ENCODE results near the gene ACE.

The ACE gene

GRCh38 chr17:63439687-63440086 is 37.2 kb upstream of the ACE start:
- DNase-seq (ENCODE audit: low read depth): peak; percentile 55
- TF ChIP-seq CTCF (IDR thresholded peaks at IDR 0.05; ENCODE audit: control insufficient read depth, insufficient read depth, low read depth, low read length, missing control alignments): no peak
- no peak overlapping the region for H3K4me3 ChIP-seq (ENCODE audit: control insufficient read depth, low read depth, low read length)

- no peak for TF ChIP-seq CTCF (IDR thresholded peaks at IDR 0.05; ENCODE audit: control insufficient read depth, insufficient read depth, low read depth, low read length, missing control alignments)
- no peak overlapping the region for H3K4me3 ChIP-seq (ENCODE audit: control insufficient read depth, low read depth, low read length)
- DNase-seq (ENCODE audit: low read depth): no peak
These were observed 36.6 kb upstream of the ACE start for GRCh38 chr17:63440127-63440769.

GRCh38 chr17:63440770-63441335 is 36.0 kb upstream of the ACE start:
- DNase-seq (ENCODE audit: low read depth): no peak
- TF ChIP-seq CTCF (IDR thresholded peaks at IDR 0.05; ENCODE audit: control insufficient read depth, insufficient read depth, low read depth, low read length, missing control alignments): no peak
- no peak overlapping the region for H3K4me3 ChIP-seq (ENCODE audit: control insufficient read depth, low read depth, low read length)

GRCh38 chr17:63441654-63442053 is 35.2 kb upstream of the ACE start:
- TF ChIP-seq CTCF (IDR thresholded peaks at IDR 0.05; ENCODE audit: control insufficient read depth, insufficient read depth, low read depth, low read length, missing control alignments): no peak
- H3K4me3 ChIP-seq (ENCODE audit: control insufficient read depth, low read depth, low read length): no peak overlapping the region
- no peak for DNase-seq (ENCODE audit: low read depth)

DNA sequence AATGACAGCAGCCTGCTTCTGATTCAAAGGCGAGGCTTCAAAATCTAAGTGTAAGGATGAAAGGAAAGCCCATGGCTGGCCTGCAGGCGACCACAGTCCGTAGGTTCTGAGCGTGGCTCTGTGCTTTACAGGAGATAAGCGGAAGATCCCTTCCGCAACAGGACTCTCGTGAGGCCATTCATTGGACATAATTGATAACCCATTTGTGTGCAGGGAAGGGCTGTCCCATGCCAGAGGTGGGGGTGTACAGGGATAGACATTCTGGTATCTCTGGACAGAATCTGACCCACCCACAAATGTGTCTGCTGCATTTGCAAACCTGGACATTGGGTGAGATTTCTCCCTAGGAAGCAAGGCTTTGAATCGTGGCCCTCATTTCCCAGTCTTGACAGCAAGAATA is 34.8 kb upstream of the ACE start:
- TF ChIP-seq CTCF (IDR thresholded peaks at IDR 0.05; ENCODE audit: control insufficient read depth, insufficient read depth, low read depth, low read length, missing control alignments): no peak
- H3K4me3 ChIP-seq (ENCODE audit: control insufficient read depth, low read depth, low read length): no peak overlapping the region
- DNase-seq (ENCODE audit: low read depth): no peak

DNA sequence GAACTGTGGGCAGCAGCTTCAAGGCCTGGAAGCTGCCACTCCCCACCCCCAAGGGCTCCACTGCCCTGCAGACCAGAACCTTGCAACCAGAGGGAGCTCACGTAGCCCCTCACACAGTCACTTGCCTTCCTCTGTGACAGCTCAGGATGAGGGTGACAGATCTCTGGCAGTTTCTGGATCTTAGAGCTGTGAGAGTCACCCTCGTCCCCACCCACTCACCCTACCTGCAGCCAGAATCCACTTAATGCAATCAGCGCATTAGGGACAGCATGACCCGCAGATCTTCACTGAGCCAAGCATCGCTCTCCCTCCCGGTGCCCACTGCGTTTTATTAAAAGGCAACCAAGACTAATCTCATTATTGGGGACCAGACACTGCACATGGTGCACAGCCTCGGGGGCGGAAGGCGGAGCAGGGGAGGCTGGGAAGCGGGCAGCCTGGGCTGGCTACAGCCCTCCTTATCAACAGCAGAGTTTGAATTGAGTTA is 34.3 kb upstream of the ACE start:
- no peak overlapping the region for H3K4me3 ChIP-seq (ENCODE audit: control insufficient read depth, low read depth, low read length)
- peak; percentile 27 for TF ChIP-seq CTCF (IDR thresholded peaks at IDR 0.05; ENCODE audit: control insufficient read depth, insufficient read depth, low read depth, low read length, missing control alignments)
- DNase-seq (ENCODE audit: low read depth): no peak
